H1 (cell line): ENCODE data around the gene CYTL1. TPM values are rescaled to one million over a fixed set of nuclear protein-coding genes. Genes with fewer than 3 reads are reported as not detected.

Source experiments
- PHF8 ChIP-seq: fragments of 200-600 bp; sonication (generic); conservative IDR thresholded peaks from 2 replicates; pipeline ENCODE4 v1.7.1; 2012; ENCODE audit warnings: low read depth, mild to moderate bottlenecking, inconsistent platforms, low read length, moderate library complexity
- POU5F1 ChIP-seq: IDR thresholded peaks from 2 replicates; pipeline ENCODE4 v1.6.1; 2011; ENCODE audit warnings: low read depth, mild to moderate bottlenecking, low read length, moderate library complexity
- polyA plus RNA-seq, 7 experiments: library from polyadenylated mRNA; depleted of rRNA in 3 of 7; stranded (reverse) in 5 of 7; unstranded in 2 of 7; fragments of >200 nt in 5 of 7; fragments of 200-250 nt in 2 of 7; gene quantifications; 1 replicate in 5 of 7; 2 replicates in 1 of 7; 4 replicates in 1 of 7; pipeline versions ENCODE4 v1.2.1 to v1.2.3, GENCODE V29; 2011 to 2013; ENCODE audit warnings: missing spikeins in 2 of 7, mixed read lengths in 2 of 7
- total RNA-seq: library from RNA; stranded (reverse); fragmentation: NEBNext Ultra II Directional; extraction: Animal tissue kit (Norgen Biotek cat#: 25700); gene quantifications from 2 replicates; pipeline ENCODE4 v1.2.1, GENCODE V29; 2021

CYTL1 gene
- total and polyA plus RNA-seq, 2 of the 8 experiments (the other 6 are each of a cell fraction or from before 2014, with no cell fraction given): 8.6 to 9.8 TPM

DNA sequence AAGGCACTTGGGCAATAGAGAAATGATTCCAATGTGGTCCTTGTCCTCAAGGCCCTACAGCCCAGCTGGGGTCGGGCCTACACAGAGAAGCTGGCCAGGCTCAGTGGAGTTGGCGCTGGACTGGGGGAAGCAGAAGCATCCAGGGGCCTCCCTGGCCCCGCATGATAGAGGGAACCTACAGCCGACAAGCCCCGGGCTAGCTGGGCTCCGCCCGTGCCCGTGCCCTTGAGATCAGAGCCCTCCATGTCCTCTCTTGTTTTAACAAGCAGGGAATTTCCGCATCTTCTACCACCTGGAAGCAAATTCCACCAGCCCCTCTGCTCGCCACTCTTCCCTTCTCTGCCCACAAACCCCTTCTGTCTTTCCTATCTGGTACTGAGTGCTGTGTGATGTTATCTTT lies 31.6 kb downstream of the CYTL1 start (continued):
- TF ChIP-seq PHF8 (no peak), POU5F1 (no peak)
